GM18870 (cell line): ENCODE measurements around the gene NRCAM.
A peak's percentile ranks its signal among the peaks of the same experiment; 100 is the strongest.

Experiments used
- ATAC-seq: cut with Tn5 transposase; IDR thresholded peaks from one replicate; pipeline ENCODE4 v1.9.1; 2021; ENCODE audit warnings: moderate library complexity; ENCODE audit not compliant: unreplicated experiment

NRCAM gene

DNA sequence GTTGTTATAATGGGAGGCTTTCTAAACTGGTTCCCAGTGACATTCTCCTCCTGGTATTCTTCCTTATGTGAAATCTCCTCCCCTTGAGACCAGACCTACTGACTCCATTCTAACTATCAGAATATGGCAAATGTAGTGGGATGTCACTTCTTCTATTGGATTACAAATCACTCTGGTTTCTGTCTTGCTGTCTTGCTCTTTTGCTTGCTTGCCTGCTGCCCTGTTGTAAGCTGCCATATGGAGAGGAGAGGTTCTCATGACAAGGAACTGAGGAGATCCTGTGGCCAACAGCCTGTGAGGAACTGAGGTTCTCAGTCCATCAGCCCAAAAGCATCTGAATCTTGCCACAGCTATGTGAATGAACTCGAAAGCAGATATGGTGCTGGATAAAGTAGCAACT lies 4.7 kb upstream of the NRCAM start:
- ATAC-seq: no peak

DNA sequence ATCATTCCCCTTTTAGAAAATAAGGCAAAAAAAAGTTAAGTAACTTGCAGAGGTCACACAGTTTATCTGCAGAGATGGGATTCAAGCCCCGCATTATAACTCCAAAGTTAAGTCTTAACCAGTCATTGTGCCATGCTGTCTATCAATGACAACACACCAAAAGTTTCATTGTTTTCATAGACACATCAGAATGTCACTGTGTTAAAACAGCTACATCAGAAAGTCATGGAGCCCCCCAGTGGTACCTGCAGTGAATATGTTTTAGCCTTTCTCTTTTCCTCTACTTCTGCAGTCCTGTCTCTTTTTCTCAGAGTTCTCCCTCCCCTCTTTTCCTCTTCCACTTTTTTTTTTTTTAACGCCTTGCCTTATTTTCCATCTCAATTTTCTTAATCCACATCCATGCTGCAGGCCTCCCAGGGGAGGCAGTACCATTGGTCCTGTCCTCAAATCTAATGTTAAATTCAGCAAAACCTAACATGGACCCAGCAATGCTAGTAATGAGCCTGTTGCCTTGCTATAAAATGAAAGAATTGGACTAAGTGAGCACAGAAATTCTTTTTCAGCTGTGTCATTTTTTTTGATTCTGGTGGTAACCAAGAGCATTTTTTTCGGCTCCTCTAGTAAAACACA lies 3.8 kb upstream of the NRCAM start:
- no peak for ATAC-seq

DNA sequence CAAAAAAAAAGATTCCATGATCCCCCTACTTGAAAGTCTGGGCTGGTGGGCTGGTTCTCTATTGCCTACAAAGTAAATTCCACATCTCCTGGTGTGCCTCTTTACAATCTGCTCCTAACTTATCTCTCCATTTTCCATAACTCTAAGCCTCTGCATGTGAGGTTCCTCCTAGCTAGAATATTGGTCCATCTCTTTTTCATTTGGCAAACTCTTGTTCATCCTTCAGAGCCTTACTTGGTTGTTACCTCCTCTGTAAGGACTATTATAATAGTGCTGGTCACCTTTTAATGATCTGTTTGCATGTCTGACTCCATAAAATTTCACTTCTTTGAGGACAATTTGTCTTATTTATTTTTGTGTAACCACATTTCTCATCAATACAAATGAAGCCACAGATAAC lies 1.6 kb upstream of the NRCAM start:
- ATAC-seq: no peak

DNA sequence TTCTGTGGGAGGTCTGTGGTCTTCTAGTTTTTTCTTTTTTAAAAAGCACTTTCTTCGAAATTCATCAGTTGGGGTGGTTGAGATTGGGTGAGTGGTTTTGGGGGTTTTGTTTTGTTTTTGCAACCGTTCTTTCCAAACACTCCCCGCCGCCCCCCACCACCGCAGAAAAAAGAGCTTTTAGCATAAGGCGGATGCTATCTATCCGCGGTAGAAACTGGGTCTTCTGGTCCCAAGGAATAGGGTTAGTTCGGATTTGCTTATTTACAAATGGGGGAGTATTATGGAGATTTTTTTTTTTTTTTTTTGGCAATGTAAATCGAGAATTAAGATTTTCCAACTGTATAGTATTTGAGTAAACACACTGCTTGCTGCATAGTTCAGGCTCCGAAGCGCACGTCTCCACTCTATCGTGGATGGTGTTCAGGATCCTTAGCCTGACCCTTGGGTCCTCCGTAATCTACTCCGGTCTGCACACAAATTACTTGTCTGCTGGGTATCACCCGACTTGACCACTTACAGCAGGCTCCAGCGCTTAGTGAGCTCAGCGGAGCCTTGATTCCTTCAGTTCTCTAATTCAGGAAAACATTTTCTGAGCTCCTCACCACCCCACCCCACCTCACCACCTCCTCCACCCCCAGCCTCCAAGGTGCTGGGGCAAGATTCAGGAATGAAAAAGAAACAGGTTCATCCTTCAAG lies 757 bp upstream of the NRCAM start:
- ATAC-seq: no peak

DNA sequence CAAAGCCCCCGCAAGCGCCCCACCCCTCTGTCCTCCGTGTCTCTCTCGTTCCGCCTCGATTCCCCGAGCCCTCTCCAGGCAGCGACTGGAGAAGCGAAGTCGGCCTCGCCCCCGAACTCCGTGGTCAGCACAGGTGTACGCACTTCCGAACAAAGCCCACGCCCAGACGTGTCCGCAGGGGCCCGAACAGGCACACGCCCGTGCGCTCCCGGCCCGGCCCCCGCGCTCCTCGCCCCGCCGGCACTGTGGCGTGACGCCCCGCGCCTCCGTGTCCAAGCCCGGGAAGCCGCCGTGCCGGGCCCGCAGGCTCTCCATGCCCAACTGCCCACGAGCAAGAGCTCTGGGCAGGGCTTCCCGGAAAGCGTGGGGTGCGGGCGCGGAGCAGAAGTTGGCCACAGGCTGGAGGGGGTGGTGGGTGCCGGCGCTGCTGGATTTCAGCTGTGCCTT lies 662 bp downstream of the NRCAM start:
- no peak for ATAC-seq

DNA sequence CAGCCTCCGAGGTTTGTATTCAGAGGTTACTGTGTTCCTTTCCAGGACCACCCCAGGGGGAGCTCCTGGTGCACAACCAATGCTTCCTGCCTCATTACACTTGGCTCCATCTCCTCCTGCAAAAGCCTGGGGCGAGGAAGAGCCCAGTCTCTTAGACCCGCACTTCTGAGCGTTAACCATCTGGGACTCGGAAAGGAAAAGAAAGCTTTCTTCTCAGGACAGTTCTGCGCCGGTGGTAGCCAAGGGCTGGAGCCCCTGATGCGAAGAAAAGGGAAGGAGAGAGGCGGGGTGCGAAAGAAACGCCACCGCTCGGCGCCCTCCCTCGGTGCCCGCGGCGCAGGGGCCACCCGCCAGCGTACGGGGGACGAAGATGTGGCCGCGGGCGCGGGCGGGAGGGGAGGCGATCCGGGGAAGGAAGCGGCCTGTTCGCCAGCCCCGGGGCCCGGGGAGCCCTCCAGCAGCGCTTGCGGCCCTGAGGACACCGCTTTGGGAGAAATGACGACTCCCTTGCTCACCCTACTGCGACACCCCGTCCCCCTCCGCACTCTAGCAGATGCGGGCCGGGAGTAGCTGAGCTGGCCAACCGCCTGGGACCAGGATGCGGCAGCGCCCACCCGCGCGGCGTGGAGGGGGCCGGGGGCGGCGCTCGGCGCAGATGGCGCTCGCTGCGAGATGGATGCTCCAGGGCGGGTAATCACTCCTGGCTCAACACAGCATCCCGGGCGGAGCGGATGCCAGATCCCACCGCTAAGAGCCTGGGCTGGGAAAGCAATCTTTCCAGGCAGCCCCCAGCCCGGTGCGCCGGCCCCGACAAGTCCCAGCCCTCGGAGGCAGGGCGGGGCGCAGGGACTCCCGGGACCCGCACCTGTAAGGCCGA lies 1.3 kb downstream of the NRCAM start:
- ATAC-seq: no peak

DNA sequence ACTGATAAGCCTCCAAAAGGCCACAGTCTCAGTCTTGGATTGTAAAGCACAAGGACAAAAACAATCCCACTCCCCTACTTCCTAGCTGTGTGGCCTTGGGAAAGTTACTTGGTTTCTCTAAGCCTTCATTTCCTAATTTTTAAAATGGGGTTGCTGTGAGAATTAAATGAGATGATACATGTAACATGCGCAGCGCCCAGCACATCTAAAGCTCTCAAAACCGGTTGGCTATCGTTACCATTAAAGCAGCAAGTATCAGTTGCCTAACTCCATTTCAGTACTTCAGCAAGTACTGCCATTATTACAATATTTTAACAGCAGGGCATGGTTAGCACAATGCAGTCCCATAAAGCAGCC lies 1.9 kb downstream of the NRCAM start:
- no peak for ATAC-seq

DNA sequence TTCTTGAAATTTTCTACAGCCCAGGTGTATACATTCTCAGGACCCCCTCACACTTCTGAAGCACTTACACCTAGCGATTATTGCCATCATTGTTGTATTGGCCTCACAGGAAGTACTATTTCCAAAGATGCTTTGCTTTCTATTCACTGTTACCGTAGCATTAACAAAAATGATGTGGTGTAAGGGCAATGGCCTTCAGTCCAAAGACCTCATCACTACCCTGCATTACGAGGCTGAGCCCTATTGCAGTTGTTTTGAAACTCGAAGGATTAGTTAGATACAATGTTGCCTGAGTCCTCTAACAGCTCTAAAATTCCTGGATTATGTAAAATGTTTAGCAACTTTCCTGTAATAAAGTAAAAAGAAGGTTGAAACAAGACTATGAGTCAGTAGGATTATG lies 2.9 kb downstream of the NRCAM start:
- ATAC-seq: no peak

DNA sequence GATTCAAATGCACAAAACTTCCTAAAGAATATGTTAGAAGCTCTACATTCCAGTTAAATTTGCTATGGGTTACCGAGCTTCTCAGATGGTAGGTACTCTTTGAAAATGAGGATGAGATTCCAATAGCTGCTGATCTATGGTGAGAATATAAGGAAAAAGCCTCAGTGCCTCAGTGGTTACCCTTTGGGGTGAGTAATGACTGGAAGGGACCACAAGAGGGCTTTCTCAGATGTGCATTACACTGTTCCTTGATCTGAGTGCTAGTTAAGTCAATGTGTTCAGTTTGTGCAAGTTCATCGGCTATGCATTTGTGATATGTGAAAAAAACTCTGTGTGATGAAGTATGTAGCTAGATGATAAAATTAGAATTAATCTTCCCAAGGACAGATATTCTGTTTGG lies 3.5 kb downstream of the NRCAM start:
- peak; percentile 54 for ATAC-seq

DNA sequence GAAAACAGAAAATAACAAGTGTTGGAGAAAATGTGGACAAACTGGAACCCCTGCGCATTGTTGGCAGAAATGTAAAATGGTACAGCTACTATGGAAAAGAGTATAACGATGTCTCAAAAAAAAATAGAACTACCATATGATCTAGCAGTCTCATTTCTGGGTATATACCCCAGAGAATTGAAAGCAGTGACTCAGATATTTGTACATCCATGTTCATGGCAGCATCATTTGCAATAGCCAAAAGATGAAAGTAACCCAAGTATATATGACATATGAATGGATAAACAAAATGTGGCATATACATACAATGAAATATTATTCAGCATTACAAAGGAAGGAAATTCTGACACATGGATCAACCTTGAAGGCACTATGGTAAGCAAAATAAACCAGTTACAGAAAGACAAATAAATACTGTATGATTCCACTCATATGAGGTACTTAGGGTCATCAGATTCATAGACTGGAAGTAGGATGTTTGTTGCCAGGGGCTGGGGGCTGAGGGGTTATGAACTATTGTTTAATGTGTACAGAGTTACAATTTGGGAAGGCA lies 4.9 kb downstream of the NRCAM start:
- ATAC-seq: no peak

DNA sequence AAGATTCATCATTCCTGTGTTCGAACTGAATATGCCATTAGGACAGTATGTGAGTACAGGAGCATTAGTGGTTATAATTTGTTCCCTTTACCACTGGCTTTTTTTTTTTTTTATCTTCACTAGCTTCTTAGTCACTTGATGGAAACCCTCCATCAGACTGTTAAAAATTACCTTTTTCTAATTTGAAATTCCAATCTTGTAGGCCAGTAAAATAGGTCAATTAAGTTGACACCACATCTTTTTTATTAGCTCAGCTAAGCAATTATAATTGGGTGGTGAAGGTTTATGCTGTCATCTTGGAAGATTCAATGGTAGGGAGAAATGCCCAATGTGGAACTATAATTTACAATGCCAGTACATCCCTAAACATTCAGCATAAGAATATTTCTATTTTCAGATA lies 6.1 kb downstream of the NRCAM start:
- ATAC-seq: no peak

DNA sequence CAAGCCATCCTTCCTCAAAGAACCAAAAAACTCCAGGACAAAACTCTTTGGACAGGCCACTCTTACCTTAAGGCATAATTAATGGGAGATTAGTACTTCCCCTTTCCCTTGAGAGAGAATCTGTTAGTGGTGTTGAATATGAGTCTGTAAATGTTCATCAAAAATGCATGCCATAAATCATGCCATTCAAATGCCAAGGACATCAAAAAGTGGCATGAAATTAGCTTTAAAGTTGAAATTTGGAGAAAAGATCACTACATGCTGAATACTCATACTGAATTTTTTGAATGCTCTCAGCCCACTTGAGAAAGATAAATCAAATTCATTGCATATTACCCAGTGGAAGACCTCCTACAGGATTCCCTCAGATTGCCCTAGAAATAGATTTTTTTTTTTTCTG lies 6.7 kb downstream of the NRCAM start:
- ATAC-seq: no peak

DNA sequence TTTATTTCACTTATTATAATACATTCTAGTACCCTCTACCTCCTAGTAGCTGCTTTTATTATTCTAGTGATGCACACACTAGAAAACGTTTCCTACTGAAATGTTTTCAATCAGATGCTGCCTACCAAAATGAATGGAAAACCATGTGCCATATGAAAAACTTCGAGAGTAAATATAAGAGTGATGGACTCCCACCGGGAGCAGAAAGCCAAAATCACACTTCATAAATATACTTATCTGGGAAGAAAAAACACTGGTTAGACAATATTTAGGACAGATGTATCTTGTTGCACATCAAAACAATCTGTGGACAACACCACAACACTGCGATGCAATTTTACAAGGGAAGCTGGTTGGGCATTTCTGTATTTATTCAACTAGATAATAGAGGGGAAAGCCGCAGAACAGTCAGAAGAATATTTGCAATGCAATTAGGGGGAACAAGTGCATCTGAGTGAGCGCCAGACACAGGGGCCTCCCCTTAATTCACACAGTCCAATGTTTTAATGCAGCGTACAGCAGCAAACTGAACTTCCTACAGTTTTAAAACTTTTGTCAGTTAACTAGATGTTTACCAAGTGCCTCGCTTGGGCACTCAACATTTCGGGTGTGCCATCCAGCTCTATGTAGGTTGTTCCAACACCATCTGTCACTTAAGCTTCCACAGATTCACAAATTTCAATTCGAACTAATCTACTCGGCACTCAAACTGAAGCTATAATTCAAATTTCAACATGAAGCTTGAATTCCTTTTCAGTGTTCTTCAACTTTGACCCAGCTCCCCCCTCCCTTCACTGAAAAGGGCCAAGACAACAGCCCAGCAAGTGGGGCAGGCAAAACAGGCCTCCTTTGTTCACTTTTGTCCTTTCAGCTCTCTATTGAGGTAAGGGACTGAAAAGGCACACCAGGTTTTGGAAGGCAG lies 7.4 kb downstream of the NRCAM start:
- no peak for ATAC-seq

DNA sequence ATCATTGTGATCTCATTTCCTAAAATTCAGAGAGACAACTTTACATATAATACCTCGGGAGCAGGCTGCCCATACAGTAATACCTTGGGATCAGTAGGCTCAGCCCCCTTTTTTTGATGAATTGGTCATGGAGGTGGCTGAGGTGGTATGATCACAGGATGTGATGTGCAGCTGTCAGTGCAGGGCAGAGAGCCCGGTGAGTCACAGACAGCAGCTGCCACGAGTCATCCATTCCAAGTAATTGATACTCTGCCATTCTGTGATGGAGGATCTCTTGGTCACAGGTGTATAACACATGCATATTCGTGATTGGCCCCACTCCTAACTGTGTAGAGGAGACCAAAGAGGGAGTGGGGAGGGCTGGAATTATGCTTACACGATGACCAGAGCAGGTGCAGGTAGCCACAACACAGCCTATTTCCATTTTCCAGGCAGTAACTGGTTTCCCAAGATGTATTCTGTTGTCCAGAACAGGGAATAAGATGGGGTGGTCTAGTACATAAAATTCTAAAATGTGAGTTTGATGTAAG lies 14.1 kb downstream of the NRCAM start:
- no peak for ATAC-seq

DNA sequence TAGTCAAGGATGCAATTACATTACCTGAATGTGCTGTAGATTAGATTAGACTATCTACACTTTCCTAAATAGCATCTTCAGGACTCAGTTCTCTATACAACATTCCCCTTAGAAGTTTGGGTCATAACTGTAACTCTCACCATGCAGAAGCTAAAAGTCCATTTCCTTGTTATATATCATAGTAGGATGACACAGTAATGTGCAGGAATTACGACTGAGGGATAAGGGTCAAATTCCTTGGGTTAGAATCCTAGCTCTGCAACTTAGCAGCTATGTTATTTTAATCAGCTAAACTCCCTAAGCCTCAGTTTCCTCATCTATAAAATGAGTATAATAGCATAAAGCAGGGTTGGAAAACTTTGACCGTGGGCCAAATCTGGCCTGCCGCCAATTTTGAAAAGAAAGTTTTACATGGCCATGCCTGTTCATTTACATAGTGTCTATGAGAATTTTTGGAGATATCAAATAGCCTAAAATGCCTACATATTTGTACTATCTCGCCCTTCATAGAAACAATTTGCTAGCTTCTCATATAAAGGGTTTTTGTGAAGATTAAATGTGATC lies 14.8 kb downstream of the NRCAM start:
- ATAC-seq: no peak

DNA sequence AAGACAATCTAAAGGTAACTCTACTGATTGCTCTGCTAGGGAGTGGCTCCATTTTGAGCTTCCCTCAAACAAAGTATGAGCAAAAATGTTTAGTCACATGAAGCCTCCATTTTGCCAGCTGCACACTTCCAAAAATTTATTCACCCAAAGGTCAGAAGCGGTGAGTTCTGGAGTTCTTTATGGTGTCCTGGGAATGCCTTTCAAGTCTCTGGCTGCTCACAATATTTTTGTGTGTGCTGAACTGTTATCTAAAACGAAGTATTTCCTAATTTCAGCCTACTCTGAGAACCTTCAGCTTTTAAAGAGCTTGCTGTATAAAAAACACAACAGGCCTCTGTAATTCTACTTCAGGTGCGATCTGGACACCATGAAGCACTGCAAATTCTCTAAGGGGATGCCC lies 15.6 kb downstream of the NRCAM start:
- ATAC-seq: no peak

DNA sequence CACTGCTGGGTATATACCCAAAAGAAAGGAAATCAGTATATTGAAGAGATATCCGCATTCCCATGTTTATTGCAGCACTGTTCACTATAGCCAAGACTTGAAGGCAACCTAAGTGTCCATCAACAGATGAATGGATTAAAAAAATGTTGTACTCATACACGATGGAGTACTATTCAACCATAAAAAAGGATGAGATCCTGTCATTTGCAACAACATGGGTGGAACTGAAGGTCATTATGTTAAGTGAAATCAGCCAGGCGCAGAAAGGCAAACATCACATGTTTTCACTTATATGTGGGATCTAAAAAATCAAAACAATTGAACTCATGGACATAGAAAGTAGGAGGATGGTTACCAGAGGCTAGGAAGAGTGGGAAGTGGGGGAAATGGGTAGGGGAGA lies 19.3 kb downstream of the NRCAM start:
- no peak for ATAC-seq

DNA sequence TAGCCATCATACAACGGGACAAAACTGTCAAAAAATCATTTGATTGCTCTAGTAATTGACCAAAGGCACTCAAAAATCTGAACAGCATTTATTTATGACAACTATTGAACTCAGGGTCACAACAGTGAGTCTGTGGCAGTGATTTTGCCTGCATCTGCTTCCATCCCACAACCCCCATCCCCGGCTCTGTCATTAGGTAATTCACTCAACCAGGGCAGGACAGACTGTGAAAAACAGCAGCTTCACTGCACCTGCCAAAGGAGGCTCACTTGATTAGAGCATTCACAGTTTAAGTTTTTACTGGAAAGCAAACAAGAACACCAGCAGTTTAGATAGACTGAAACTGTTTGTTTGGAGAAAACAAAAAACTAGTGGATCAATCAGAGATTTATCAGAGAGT lies 22.2 kb downstream of the NRCAM start:
- ATAC-seq: no peak

DNA sequence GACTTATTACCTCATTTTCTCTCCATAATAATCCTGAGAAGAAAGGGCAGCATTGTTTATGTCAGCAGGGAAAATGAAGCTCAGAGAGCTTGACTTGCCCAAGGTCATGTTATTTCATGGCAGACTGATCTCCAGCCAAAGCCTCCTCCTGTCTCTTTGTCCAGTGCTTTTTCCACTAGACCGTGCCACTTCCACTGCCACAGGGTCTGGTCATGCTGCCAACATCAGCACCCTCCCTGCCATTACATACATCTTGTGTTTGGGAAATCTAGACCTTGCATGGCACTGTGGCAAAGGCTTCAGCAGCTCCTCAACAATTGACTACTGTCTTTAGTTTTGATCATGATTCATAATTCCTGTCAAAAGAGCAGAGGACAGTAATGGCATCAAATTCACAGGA lies 25.1 kb downstream of the NRCAM start:
- ATAC-seq: no peak

DNA sequence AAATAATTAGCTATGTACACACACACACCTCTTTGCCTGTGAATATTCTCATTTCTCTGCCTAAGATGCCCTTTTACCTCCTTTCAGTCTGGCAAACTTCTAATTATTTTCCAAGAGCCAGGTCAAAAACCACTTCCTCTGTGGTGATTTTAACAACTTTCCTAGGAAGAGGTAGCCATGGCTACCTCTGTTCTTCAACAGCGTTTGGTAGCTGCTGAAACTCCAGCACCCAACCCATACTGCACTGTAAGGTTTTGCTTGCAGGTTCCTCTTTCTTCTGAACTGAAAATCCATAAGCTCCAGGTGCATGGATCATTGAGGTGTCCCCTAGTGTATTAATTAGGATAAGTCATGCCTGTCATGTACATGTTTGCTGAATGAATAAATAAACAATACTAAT lies 25.6 kb downstream of the NRCAM start:
- no peak for ATAC-seq
